Neural progenitor cell (in vitro differentiated cells): Measurements from ENCODE around the gene ARL13B. TPM values are rescaled to one million over a fixed set of nuclear protein-coding genes. Genes with fewer than 3 reads are reported as not detected.

Experiments used
- DNase-seq: peaks from one replicate; pipeline ENCODE4 v3.0.0-alpha.2; 2016; ENCODE audit warnings: low spot score
- H2AFZ ChIP-seq: fragments of 200-600 bp; sonication (generic); replicated peaks from 2 replicates; pipeline ENCODE4 v1.6.1; 2016; ENCODE audit warnings: antibody characterized with exemption
- H3F3A ChIP-seq: fragments of 200-600 bp; sonication (generic); 2 replicates; pipeline ENCODE4 v1.6.1; 2016; ENCODE audit warnings: antibody characterized with exemption, low read depth
- H3K27ac ChIP-seq: fragments of 200-600 bp; sonication (generic); 2 replicates; pipeline ENCODE4 v1.5.1; 2016; ENCODE audit warnings: mild to moderate bottlenecking
- H3K27me3 ChIP-seq: fragments of 200-600 bp; sonication (generic); 2 replicates; pipeline ENCODE4 v1.6.1; 2016; ENCODE audit warnings: mild to moderate bottlenecking, moderate library complexity
- H3K36me3 ChIP-seq: fragments of 200-600 bp; sonication (generic); 2 replicates; pipeline ENCODE4 v1.5.1; 2016
- H3K4me1 ChIP-seq: fragments of 200-600 bp; sonication (generic); 2 replicates; pipeline ENCODE4 v1.6.1; 2016; ENCODE audit warnings: mixed run types
- H3K4me2 ChIP-seq: fragments of 200-600 bp; sonication (generic); 2 replicates; pipeline ENCODE4 v1.6.1; 2016
- H3K4me3 ChIP-seq: fragments of 200-600 bp; sonication (generic); 2 replicates; pipeline ENCODE4 v1.5.1; 2016
- H3K79me2 ChIP-seq: fragments of 200-600 bp; sonication (generic); 2 replicates; pipeline ENCODE4 v1.6.1; 2016; ENCODE audit warnings: low read depth
- H3K9ac ChIP-seq: fragments of 200-600 bp; sonication (generic); 2 replicates; pipeline ENCODE4 v1.6.1; 2016
- H3K9me3 ChIP-seq: fragments of 200-600 bp; sonication (generic); 2 replicates; pipeline ENCODE4 v1.5.1; 2016; ENCODE audit warnings: low read depth
- H4K20me1 ChIP-seq: fragments of 200-600 bp; sonication (generic); 2 replicates; pipeline ENCODE4 v1.6.1; 2016; ENCODE audit warnings: low read depth
- H3K27ac Mint-ChIP-seq: 3 replicates; pipeline ENCODE4 v1.8.0; 2021; ENCODE audit warnings: mixed read lengths
- H3K27me3 Mint-ChIP-seq: 2 replicates; pipeline ENCODE4 v1.8.0; 2022; ENCODE audit warnings: low read depth, mild to moderate bottlenecking, inconsistent platforms, moderate library complexity, mixed read lengths; ENCODE audit not compliant: insufficient read depth
- H3K36me3 Mint-ChIP-seq: 3 replicates; pipeline ENCODE4 v1.8.0; 2021; ENCODE audit warnings: mixed read lengths
- H3K4me1 Mint-ChIP-seq: 3 replicates; pipeline ENCODE4 v1.8.0; 2021; ENCODE audit warnings: mixed read lengths
- H3K4me3 Mint-ChIP-seq: 3 replicates; pipeline ENCODE4 v1.8.0; 2021; ENCODE audit warnings: mild to moderate bottlenecking, moderate library complexity, mixed read lengths
- H3K9me3 Mint-ChIP-seq: 3 replicates; pipeline ENCODE4 v1.8.0; 2020; ENCODE audit warnings: mixed read lengths
- EZH2 ChIP-seq: fragments of 200-600 bp; sonication (generic); IDR thresholded peaks from 2 replicates; pipeline ENCODE4 v1.6.1; 2017; ENCODE audit warnings: antibody characterized with exemption, mild to moderate bottlenecking, moderate library complexity
- EZH2phosphoT487 ChIP-seq: fragments of 200-600 bp; sonication (generic); IDR thresholded peaks from 2 replicates; pipeline ENCODE4 v1.6.1; 2017; ENCODE audit warnings: antibody characterized with exemption
- total RNA-seq: library from RNA; depleted of rRNA; stranded (reverse); fragments of >200 nt; gene quantifications from 2 replicates; pipeline ENCODE4 v1.2.3, GENCODE V29; 2015; ENCODE audit warnings: low replicate concordance
- TF ChIP-seq, protein P1 (sequence below): fragments of 200-600 bp; sonication (generic); IDR thresholded peaks from 2 replicates; pipeline ENCODE4 v1.5.1; 2017; ENCODE audit warnings: antibody characterized with exemption, mild to moderate bottlenecking

ARL13B gene
- total RNA-seq, 1 donor from 2014 or later = 13.8 TPM

DNA sequence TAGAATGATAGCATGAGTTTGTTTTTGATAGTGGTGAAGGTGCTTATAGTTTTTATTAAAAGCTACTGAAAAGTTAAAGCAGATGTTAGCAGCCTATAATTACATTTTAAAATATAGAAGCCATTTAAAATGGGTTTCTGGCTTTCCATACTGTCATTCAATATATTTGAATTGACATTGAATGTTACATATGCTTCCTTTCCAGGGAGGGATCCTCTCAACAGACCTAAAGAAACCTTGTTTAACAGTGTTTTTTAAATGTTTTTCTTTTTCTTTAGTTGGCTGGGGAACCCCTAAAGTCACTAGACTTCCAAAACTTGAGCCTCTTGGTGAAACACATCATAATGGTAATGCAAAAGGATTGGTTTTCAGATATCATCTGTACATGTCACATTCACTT is 70.6 kb downstream of the ARL13B start:
- no peak overlapping the region for H3K9ac ChIP-seq
- no peaks in the 10 kb centered on the region for H3F3A ChIP-seq
- Mint-ChIP-seq H3K4me1 (no peaks in the 10 kb centered on the region), H3K4me3 (no peak overlapping the region), H3K27ac (no peak overlapping the region), H3K36me3 (peaks cover 6% of the 10 kb centered on the region), H3K9me3 (no peaks in the 10 kb centered on the region), H3K27me3 (no peaks in the 10 kb centered on the region)
- H3K27ac ChIP-seq = no peak overlapping the region
- no peaks in the 10 kb centered on the region for H3K79me2 ChIP-seq
- H3K4me2 ChIP-seq = no peak overlapping the region
- H2AFZ ChIP-seq = no peak overlapping the region
- no peaks in the 10 kb centered on the region for H3K9me3 ChIP-seq
- TF ChIP-seq EZH2 (no peak), EZH2phosphoT487 (no peak)
- TF ChIP-seq, protein P1, sequence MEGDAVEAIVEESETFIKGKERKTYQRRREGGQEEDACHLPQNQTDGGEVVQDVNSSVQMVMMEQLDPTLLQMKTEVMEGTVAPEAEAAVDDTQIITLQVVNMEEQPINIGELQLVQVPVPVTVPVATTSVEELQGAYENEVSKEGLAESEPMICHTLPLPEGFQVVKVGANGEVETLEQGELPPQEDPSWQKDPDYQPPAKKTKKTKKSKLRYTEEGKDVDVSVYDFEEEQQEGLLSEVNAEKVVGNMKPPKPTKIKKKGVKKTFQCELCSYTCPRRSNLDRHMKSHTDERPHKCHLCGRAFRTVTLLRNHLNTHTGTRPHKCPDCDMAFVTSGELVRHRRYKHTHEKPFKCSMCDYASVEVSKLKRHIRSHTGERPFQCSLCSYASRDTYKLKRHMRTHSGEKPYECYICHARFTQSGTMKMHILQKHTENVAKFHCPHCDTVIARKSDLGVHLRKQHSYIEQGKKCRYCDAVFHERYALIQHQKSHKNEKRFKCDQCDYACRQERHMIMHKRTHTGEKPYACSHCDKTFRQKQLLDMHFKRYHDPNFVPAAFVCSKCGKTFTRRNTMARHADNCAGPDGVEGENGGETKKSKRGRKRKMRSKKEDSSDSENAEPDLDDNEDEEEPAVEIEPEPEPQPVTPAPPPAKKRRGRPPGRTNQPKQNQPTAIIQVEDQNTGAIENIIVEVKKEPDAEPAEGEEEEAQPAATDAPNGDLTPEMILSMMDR = no peak
- no peaks in the 10 kb centered on the region for H3K27me3 ChIP-seq
- no peaks in the 10 kb centered on the region for H3K36me3 ChIP-seq
- DNase-seq = no peak
- no peaks in the 10 kb centered on the region for H3K4me1 ChIP-seq
- H4K20me1 ChIP-seq = no peaks in the 10 kb centered on the region
- no peak overlapping the region for H3K4me3 ChIP-seq

DNA sequence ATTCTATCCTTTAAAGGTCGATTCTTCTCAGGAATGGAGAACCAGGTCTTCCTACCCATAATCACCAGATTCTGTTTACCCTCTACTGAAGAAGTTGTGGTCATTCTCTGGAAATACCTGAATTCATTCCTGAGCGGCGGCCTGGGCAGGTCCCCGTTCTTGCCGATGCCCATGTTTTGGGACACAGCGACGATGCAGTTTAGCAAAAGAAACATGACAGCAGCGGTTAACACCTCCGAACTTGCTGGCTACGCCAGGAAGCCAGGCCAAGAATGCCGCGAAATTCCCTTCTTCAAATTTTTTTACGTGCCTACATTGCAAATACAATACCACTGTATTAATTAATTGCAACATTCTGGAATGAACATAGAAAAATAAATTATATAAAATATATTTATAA is 81.3 kb downstream of the ARL13B start:
- peaks cover 4% of the 10 kb centered on the region for H3K27me3 Mint-ChIP-seq
- H3K9me3 Mint-ChIP-seq = no peaks in the 10 kb centered on the region
- no peaks in the 10 kb centered on the region for H3K27me3 ChIP-seq
- no peak overlapping the region for H2AFZ ChIP-seq
- H3K4me1 ChIP-seq = peaks cover 14% of the 10 kb centered on the region
- H3K36me3 ChIP-seq = no peaks in the 10 kb centered on the region
- H3K4me3 Mint-ChIP-seq = no peak overlapping the region
- H3K9me3 ChIP-seq = no peaks in the 10 kb centered on the region
- H3K27ac ChIP-seq = no peak overlapping the region
- no peak overlapping the region for H3K9ac ChIP-seq
- H3K4me2 ChIP-seq = peak overlapping the region; percentile 98
- H3F3A ChIP-seq = peaks cover 13% of the 10 kb centered on the region
- no peak for TF ChIP-seq EZH2phosphoT487
- TF ChIP-seq, protein P1 = no peak
- TF ChIP-seq EZH2 = no peak
- no peak overlapping the region for H3K4me3 ChIP-seq
- no peak overlapping the region for H3K27ac Mint-ChIP-seq
- peaks cover 4% of the 10 kb centered on the region for H3K36me3 Mint-ChIP-seq
- DNase-seq = no peak
- peaks cover 22% of the 10 kb centered on the region for H3K79me2 ChIP-seq
- no peaks in the 10 kb centered on the region for H4K20me1 ChIP-seq
- H3K4me1 Mint-ChIP-seq = peaks cover 24% of the 10 kb centered on the region

DNA sequence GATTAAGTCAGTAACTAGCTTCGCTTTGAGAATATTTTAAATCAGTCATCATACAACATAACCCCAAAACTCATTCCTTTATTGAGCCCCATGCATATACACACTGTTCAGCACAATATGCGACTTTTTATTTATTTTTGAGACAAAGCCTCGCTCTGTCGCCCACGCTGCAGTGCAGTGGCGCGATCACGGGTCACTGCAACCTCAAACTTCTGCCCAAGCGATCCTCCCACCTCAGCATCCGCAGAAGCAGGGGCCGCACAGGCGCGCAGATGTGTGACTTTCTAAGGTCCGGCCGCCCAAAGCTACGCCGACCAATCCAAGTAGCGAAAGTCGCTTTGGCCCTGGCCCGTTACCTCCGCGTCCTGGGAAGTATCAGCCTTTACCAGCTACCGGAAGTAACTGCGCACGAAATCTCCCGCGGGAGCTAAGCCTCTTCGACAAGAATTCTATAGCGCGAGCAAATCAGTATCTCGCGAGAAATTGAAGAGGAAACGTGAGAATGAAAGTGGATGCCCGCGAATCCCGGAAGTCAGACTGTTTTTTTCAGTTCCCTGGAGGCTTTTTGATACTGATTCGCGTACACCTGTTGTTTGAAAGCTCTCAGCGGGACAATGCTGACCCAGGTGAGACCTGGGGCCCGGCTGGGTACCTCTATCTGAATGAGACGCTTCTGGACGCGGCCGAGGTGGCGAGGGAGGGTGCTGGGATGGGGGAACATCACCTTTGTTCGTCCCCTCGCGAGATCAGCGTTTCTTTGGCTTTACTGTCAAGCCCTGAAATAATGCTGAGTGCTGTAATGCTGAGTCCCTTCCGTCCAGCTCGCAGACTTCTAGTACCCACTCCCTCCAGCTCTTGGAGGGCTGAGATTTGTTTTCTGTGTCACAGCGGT is 82.8 kb downstream of the ARL13B start, which contains the start of the genes DHFR2 and NSUN3:
TSS of gene DHFR2 (minus strand) at position 404 of the 892 bp plus-strand sequence. CDS start 1,405 bp downstream, outside the sequence.
TSS of gene NSUN3 (plus strand) at position 549 of the 892 bp plus-strand sequence. CDS start at position 615, 66 bp downstream.
- Histone ChIP-seq H2AFZ (peak within 1 kb of the TSS; percentile 94), H3K36me3 (no peaks in the 10 kb centered on the region), H3F3A (peaks cover 13% of the 10 kb centered on the region), H3K4me3 (peak within 1 kb of the TSS; percentile 74), H3K9me3 (no peaks in the 10 kb centered on the region), H3K4me1 (peaks cover 14% of the 10 kb centered on the region), H3K4me2 (peak within 1 kb of the TSS; percentile 98), H4K20me1 (no peaks in the 10 kb centered on the region), H3K79me2 (peaks cover 22% of the 10 kb centered on the region), H3K27ac (peak within 1 kb of the TSS; percentile 96), H3K9ac (peak within 1 kb of the TSS; percentile 95), H3K27me3 (no peaks in the 10 kb centered on the region)
- H3K4me1 Mint-ChIP-seq = peaks cover 29% of the 10 kb centered on the region
- peaks cover 4% of the 10 kb centered on the region for H3K27me3 Mint-ChIP-seq
- peak; percentile 97 for DNase-seq
- H3K4me3 Mint-ChIP-seq = peak within 1 kb of the TSS; percentile 99
- H3K27ac Mint-ChIP-seq = peak within 1 kb of the TSS; percentile 100
- TF ChIP-seq EZH2phosphoT487 (no peak), EZH2 (no peak)
- TF ChIP-seq, protein P1 = no peak
- peaks cover 12% of the 10 kb centered on the region for H3K36me3 Mint-ChIP-seq
- no peaks in the 10 kb centered on the region for H3K9me3 Mint-ChIP-seq
